Measurements from ENCODE around the gene AGRN.
"Not testable (repeated sequence)": the region's sequence is repeated elsewhere in the genome, so short reads cannot be mapped to it uniquely, and the experiment has no call there.

AGRN gene

GRCh38 chr1:1090424-1091343, 70.8 kb downstream of the AGRN start:
- DNase-seq (ENCODE audit: low read depth, low spot score), result no peak

- DNase-seq (ENCODE audit: low read depth, low spot score), result no peak
These were observed 71.6 kb downstream of the AGRN start for GRCh38 chr1:1091344-1092148.

GRCh38 chr1:1092149-1092855, 72.4 kb downstream of the AGRN start:
- DNase-seq (ENCODE audit: low read depth, low spot score), result no peak

GRCh38 chr1:1092894-1093609, 73.1 kb downstream of the AGRN start:
- DNase-seq (ENCODE audit: low read depth, low spot score), result no peak

GRCh38 chr1:1093610-1093943, 73.7 kb downstream of the AGRN start:
- DNase-seq (ENCODE audit: low read depth, low spot score), result no peak

- no peak for DNase-seq (ENCODE audit: low read depth, low spot score)
These were observed 75.1 kb downstream of the AGRN start for GRCh38 chr1:1094981-1095380.

- DNase-seq (ENCODE audit: low read depth, low spot score), result not testable (repeated sequence)
These were observed 76.2 kb downstream of the AGRN start for GRCh38 chr1:1096136-1096535.

GRCh38 chr1:1098681-1099421, 78.9 kb downstream of the AGRN start:
- DNase-seq (ENCODE audit: low read depth, low spot score), result no peak

GRCh38 chr1:1099506-1100183, 79.7 kb downstream of the AGRN start:
- DNase-seq (ENCODE audit: low read depth, low spot score), result no peak

GRCh38 chr1:1100296-1100695, 80.4 kb downstream of the AGRN start:
- no peak for DNase-seq (ENCODE audit: low read depth, low spot score)

- no peak for DNase-seq (ENCODE audit: low read depth, low spot score)
These were observed 81.6 kb downstream of the AGRN start for GRCh38 chr1:1101503-1101902.

GRCh38 chr1:1104152-1104551, 84.2 kb downstream of the AGRN start:
- not testable (repeated sequence) for DNase-seq (ENCODE audit: low read depth, low spot score)

All from activated CD4-positive, CD25-positive, alpha-beta regulatory T cell treated with anti-CD3 and anti-CD28 coated beads, Interleukin-2, amount 50 U/mL, for 16 hours (primary cell).